GM19397 (cell line): ENCODE data around the gene SCD.
A peak's percentile ranks its signal among the peaks of the same experiment; 100 is the strongest.

Source experiments
- ATAC-seq: cut with Tn5 transposase; IDR thresholded peaks from one replicate; pipeline ENCODE4 v1.9.1; 2021; ENCODE audit warnings: mild to moderate bottlenecking, moderate library complexity; ENCODE audit not compliant: unreplicated experiment

Gene SCD

GRCh38 chr10:100339236-100339635, 7.8 kb upstream of the SCD start:
- no peak for ATAC-seq

GRCh38 chr10:100340948-100341847, 5.8 kb upstream of the SCD start:
- no peak for ATAC-seq

- ATAC-seq, result no peak
Measured at GRCh38 chr10:100341953-100342626, 4.9 kb upstream of the SCD start.

GRCh38 chr10:100342627-100342972, 4.4 kb upstream of the SCD start:
- no peak for ATAC-seq

GRCh38 chr10:100344241-100344788, 2.7 kb upstream of the SCD start:
- no peak for ATAC-seq

GRCh38 chr10:100345570-100346330, 1.3 kb upstream of the SCD start:
- ATAC-seq, result no peak

GRCh38 chr10:100346351-100346764, 675 bp upstream of the SCD start:
- ATAC-seq, result peak; percentile 44

GRCh38 chr10:100347568-100348195, 649 bp downstream of the SCD start:
- no peak for ATAC-seq

- no peak for ATAC-seq
Measured at GRCh38 chr10:100348389-100348927, 1.4 kb downstream of the SCD start.

GRCh38 chr10:100349087-100349486, 2.1 kb downstream of the SCD start:
- ATAC-seq, result no peak

- no peak for ATAC-seq
Measured at GRCh38 chr10:100349672-100350071, 2.6 kb downstream of the SCD start.

GRCh38 chr10:100350914-100351485, 4.0 kb downstream of the SCD start:
- no peak for ATAC-seq

- ATAC-seq, result no peak
Measured at GRCh38 chr10:100353770-100354485, 6.9 kb downstream of the SCD start.

- no peak for ATAC-seq
Measured at GRCh38 chr10:100355086-100355485, 8.1 kb downstream of the SCD start.

- no peak for ATAC-seq
Measured at GRCh38 chr10:100356067-100357017, 9.3 kb downstream of the SCD start.

- no peak for ATAC-seq
Measured at GRCh38 chr10:100357059-100357858, 10.2 kb downstream of the SCD start.

GRCh38 chr10:100359030-100359432, 12.0 kb downstream of the SCD start:
- ATAC-seq, result no peak
